Loucy (cell line): Measurements from ENCODE around the gene CLDN10.

Source experiments
- H2AFZ ChIP-seq: fragments of 200-600 bp; sonication (generic); 2 replicates; pipeline ENCODE4 v1.6.0; 2016; ENCODE audit warnings: antibody characterized with exemption, mild to moderate bottlenecking, low read length, moderate library complexity
- H3F3A ChIP-seq: fragments of 200-600 bp; 2 replicates; pipeline ENCODE4 v1.6.0; 2016; ENCODE audit warnings: antibody characterized with exemption, low read depth, mild to moderate bottlenecking
- H3K27me3 ChIP-seq: fragments of 200-600 bp; sonication (generic); 2 replicates; pipeline ENCODE4 v1.6.1; 2014; ENCODE audit warnings: low read length, mild to moderate bottlenecking; ENCODE audit not compliant: insufficient read depth, poor library complexity, severe bottlenecking
- H3K36me3 ChIP-seq: fragments of 200-600 bp; sonication (generic); 2 replicates; pipeline ENCODE4 v1.6.1; 2016; ENCODE audit warnings: low read length; ENCODE audit not compliant: insufficient read depth
- H3K4me1 ChIP-seq: fragments of 200-600 bp; sonication (generic); 2 replicates; pipeline ENCODE4 v1.5.1; 2014; ENCODE audit warnings: low read length, mild to moderate bottlenecking; ENCODE audit not compliant: insufficient read depth, poor library complexity, severe bottlenecking
- H3K4me2 ChIP-seq: fragments of 200-600 bp; sonication (generic); 2 replicates; pipeline ENCODE4 v1.6.0; 2014; ENCODE audit warnings: antibody characterized with exemption, low read length, low read depth, mild to moderate bottlenecking; ENCODE audit not compliant: poor library complexity, severe bottlenecking
- H3K4me3 ChIP-seq: fragments of 200-600 bp; sonication (generic); 2 replicates; pipeline ENCODE4 v1.5.1; 2014; ENCODE audit warnings: low read length, mild to moderate bottlenecking, mixed read lengths; ENCODE audit not compliant: poor library complexity, severe bottlenecking
- H3K79me2 ChIP-seq: fragments of 200-600 bp; sonication (generic); 2 replicates; pipeline ENCODE4 v1.6.1; 2014; ENCODE audit warnings: low read length; ENCODE audit not compliant: insufficient read depth
- H3K9ac ChIP-seq: fragments of 200-600 bp; sonication (generic); 2 replicates; pipeline ENCODE4 v1.6.0; 2014; ENCODE audit warnings: mild to moderate bottlenecking, low read depth, low read length, moderate library complexity; ENCODE audit not compliant: poor library complexity, severe bottlenecking
- H3K9me2 ChIP-seq: fragments of 200-600 bp; sonication (generic); replicated peaks from 2 replicates; pipeline ENCODE4 v1.6.1; 2016; ENCODE audit warnings: low read depth, low read length, mixed read lengths
- H3K9me3 ChIP-seq: fragments of 200-600 bp; sonication (generic); 2 replicates; pipeline ENCODE4 v1.6.1; 2014; ENCODE audit warnings: mild to moderate bottlenecking, antibody characterized with exemption, low read length, low read depth; ENCODE audit not compliant: insufficient read depth
- H4K20me1 ChIP-seq: fragments of 200-600 bp; sonication (generic); 2 replicates; pipeline ENCODE4 v1.6.0; 2014; ENCODE audit warnings: antibody characterized with exemption, low read length, mild to moderate bottlenecking; ENCODE audit not compliant: insufficient read depth, poor library complexity, severe bottlenecking
- CTCF ChIP-seq: fragments of 200-600 bp; sonication (generic); conservative IDR thresholded peaks from 2 replicates; pipeline ENCODE4 v1.5.1; 2014; ENCODE audit warnings: mild to moderate bottlenecking, antibody characterized with exemption, low read length
- EZH2phosphoT487 ChIP-seq: fragments of 200-600 bp; IDR thresholded peaks from 2 replicates; pipeline ENCODE4 v1.6.1; 2018; ENCODE audit warnings: antibody characterized with exemption, mild to moderate bottlenecking, moderate library complexity, borderline replicate concordance

The CLDN10 gene

DNA sequence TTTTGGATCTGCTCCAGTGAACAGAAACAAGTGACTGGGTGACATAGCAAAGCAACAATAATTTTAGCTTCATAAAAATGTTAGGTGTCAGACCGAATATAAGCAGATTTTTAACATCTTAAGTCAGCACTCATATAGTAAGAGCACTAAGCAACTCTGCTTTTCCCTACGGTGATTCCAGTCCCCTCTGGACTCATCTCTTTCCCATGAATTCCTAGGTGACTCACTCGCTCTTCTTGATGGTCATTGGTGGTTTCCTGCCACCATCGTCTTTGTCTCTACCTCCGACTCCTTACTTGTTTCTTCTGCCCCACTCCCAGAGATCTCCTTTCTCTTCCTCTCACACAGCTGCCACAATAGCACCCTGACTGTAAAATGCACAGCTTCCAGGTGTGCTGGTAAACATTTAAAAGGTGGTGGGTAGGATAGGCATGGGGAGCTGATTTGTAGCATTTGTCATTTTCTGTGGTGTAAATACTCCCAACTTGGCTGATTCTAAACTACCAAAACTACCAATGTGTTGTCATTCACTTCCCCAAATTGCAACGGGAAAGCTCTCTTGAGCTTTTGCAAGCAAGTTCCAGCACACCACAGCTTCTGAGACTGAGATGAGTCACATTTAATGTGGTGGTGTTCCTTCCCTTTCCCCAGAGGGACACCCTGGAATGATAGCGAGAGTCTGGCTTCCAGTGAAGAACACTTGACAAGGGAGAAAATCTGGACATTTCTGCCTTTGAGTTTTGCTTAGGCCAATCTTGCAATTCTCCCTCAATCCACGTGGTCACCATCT is 42.8 kb upstream of the CLDN10 start:
- no peaks in the 10 kb centered on the region for H3K4me1 ChIP-seq
- no peaks in the 10 kb centered on the region for H3K9me3 ChIP-seq
- H3K9me2 ChIP-seq, result no peaks in the 10 kb centered on the region
- no peak overlapping the region for H2AFZ ChIP-seq
- H3K27me3 ChIP-seq, result no peaks in the 10 kb centered on the region
- no peaks in the 10 kb centered on the region for H3F3A ChIP-seq
- H3K9ac ChIP-seq, result no peak overlapping the region
- H4K20me1 ChIP-seq, result no peaks in the 10 kb centered on the region
- no peaks in the 10 kb centered on the region for H3K36me3 ChIP-seq
- no peaks in the 10 kb centered on the region for H3K79me2 ChIP-seq
- no peak for TF ChIP-seq EZH2phosphoT487
- no peak for TF ChIP-seq CTCF
- H3K4me3 ChIP-seq, result no peak overlapping the region
- no peak overlapping the region for H3K4me2 ChIP-seq

DNA sequence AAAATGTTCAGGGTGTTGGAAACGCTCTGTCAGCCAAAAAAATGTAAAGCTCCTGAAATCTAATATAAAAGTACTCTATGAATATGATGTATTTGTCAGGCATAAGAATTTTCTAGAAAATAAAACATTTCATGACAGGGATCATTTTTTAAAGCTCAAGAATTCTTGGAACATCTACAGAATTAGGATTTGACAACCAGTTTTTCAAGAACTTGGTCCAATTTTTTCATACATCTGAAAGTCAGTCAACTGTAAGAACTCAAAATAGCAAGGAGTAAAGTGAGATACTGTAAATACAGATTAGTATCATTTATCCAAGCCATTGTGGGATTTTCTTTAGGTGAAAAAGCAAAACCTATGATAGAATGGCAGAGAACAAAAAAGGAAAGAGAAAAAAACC is 41.6 kb upstream of the CLDN10 start:
- no peak overlapping the region for H2AFZ ChIP-seq

DNA sequence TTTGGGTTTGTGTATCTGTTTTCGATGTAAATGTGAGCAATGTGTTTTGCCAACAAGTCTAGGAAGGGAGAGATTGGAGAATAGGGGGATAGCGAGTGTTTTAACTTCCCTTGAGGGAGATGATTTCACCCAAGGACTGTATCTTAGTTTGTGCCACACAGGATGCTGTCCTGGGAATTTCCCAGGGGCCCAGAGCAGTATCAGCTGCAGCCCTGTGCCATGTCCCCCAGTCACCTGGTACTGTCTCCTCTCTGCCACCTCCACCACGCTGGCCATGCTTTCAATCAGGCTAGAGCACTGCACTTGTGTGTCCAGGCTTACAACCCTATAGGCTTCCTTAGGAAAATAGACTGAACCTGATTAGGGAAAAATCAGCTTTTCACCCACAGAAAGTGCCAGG is 40.1 kb upstream of the CLDN10 start:
- no peaks in the 10 kb centered on the region for H3K27me3 ChIP-seq
- no peak overlapping the region for H3K4me3 ChIP-seq
- no peaks in the 10 kb centered on the region for H3K9me3 ChIP-seq
- no peak for TF ChIP-seq EZH2phosphoT487
- TF ChIP-seq CTCF, result no peak
- no peak overlapping the region for H3K4me2 ChIP-seq
- no peaks in the 10 kb centered on the region for H3F3A ChIP-seq
- H3K9ac ChIP-seq, result no peak overlapping the region
- no peaks in the 10 kb centered on the region for H3K36me3 ChIP-seq
- H3K9me2 ChIP-seq, result no peaks in the 10 kb centered on the region
- H3K79me2 ChIP-seq, result no peaks in the 10 kb centered on the region
- H3K4me1 ChIP-seq, result no peaks in the 10 kb centered on the region
- H2AFZ ChIP-seq, result no peak overlapping the region
- H4K20me1 ChIP-seq, result no peaks in the 10 kb centered on the region

More for the DNA sequence above, 41.6 kb upstream of the CLDN10 start:
- H3K9me2 ChIP-seq, result no peaks in the 10 kb centered on the region
- no peak overlapping the region for H3K4me3 ChIP-seq
- H3F3A ChIP-seq, result no peaks in the 10 kb centered on the region
- no peak overlapping the region for H3K9ac ChIP-seq
- H3K9me3 ChIP-seq, result no peaks in the 10 kb centered on the region
- no peaks in the 10 kb centered on the region for H3K4me1 ChIP-seq
- TF ChIP-seq CTCF (no peak), EZH2phosphoT487 (no peak)
- H4K20me1 ChIP-seq, result no peaks in the 10 kb centered on the region
- no peak overlapping the region for H3K4me2 ChIP-seq
- no peaks in the 10 kb centered on the region for H3K79me2 ChIP-seq
- H3K36me3 ChIP-seq, result no peaks in the 10 kb centered on the region
- H3K27me3 ChIP-seq, result no peaks in the 10 kb centered on the region
